ENCODE data around the gene MXRA8. TPM values are rescaled to one million over a fixed set of nuclear protein-coding genes. Genes with fewer than 3 reads are reported as not detected.
A peak's percentile ranks its signal among the peaks of the same experiment; 100 is the strongest.

MXRA8 gene
- total and polyA plus RNA-seq, 8 donors = 1.6 to 35.8 (median 11.7) TPM

DNA sequence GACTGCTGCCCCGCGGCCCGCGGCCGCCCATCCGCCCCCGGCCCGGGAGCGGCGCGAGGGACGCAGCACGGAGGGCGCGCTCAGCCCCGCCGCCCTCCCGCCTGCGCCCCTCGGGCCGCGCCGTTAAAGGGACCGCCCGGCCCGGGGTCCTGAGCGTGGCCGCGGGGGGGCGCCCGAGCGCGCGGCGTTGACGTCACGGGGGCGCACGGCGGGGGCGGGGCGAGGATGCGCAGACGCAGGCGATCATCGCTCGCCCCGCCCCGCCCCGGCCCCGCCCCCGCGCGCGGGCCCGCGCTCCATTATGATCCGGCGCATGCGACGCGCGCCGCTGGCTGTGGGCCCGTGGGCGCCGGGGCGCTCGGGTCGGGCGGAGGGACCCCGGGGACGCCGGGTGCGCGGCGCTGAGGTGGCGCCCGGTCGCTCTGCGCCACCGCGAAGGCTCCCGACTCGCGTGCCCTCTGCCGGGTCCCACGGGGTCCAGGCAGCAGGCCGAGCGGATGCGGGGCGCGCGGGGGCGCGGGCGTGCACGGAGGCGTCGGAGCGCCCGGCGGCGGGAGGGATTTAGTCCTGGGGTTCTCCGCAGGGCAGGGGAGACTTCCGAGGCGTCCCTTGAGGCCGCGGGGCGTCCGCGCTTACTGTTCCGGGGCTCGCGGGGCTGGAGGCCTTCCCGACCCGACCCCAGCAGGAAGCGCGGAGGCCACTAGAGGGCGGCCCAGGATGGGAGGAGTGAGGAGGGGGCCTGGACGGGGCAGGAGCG, 8.9 kb downstream of the MXRA8 start, which contains the start of gene DVL1:
Gene DVL1, minus strand, starts transcription at position 163 of the 757 bp plus-strand sequence. CDS start 353 bp downstream, outside the sequence.
- intact Hi-C loops (cut with DNase I) = no loop called here
- H3K36me3 ChIP-seq = no peaks in the 10 kb centered on the region
- TF ChIP-seq, protein P1, sequence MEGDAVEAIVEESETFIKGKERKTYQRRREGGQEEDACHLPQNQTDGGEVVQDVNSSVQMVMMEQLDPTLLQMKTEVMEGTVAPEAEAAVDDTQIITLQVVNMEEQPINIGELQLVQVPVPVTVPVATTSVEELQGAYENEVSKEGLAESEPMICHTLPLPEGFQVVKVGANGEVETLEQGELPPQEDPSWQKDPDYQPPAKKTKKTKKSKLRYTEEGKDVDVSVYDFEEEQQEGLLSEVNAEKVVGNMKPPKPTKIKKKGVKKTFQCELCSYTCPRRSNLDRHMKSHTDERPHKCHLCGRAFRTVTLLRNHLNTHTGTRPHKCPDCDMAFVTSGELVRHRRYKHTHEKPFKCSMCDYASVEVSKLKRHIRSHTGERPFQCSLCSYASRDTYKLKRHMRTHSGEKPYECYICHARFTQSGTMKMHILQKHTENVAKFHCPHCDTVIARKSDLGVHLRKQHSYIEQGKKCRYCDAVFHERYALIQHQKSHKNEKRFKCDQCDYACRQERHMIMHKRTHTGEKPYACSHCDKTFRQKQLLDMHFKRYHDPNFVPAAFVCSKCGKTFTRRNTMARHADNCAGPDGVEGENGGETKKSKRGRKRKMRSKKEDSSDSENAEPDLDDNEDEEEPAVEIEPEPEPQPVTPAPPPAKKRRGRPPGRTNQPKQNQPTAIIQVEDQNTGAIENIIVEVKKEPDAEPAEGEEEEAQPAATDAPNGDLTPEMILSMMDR (IDR thresholded peaks at IDR 0.05) = peak in 2 of 4 donors; percentile 11 to 22
- peaks cover 8 to 20% (median 11%) of the 10 kb centered on the region in 3 donors for H3K4me1 ChIP-seq
- no peaks in the 10 kb centered on the region for H3K27me3 ChIP-seq
- H3K4me3 ChIP-seq = peak within 1 kb of the TSS; percentile 55 to 81 (median 68)
- no peaks in the 10 kb centered on the region for H3K9me3 ChIP-seq
- peak within 1 kb of the TSS; percentile 53 to 78 (median 71) for H3K27ac ChIP-seq
- 1% methylated on average over 44 to 122 of the region's 122 CpGs for WGBS, 2 donors
- peak; percentile 42 to 66 (median 50) for ATAC-seq
- FAIRE-seq = no peak
- DNase-seq = peak in 4 of 6 donors; percentile 66 to 92 (median 76)

DNA sequence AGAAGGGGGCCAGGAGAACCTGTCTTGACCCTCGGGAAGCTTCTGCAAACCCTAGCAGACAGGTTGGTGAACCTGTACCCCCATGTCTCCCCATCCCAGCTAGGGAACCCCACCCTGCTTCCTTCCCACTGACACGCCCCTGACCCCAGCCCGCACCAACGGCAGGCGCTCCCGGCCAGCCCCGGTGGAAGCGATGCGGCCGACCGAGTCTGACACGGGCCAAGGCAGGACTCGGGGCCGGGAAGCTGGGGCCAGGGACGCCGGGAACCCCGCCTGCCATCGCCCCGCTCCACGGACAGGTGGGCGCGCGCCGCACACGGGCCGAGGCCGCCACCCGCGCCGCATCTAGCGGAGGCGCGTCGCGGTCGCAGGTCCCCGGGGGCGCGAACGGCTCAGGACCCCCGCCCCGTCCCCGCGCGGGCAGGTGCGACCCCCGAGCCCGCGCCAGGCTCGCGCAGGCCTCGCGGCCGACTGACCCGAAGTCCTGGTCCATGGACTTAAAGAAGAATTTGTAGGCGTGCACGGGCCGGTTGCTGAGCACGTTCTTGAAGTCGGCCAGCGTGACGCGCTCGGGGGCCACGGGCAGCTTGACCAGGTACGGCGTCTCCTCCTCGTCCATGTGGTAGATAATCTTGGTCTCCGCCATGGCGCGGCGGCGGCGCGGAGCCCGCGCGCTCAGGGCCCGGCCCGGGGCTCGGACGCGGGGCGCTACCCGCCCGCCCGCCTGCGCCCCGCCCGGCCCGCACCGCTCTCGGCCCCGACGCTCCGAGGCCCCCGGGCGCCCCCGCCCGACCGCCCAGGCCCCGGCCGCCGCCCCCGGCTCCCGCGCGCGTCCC, 9.7 kb downstream of the MXRA8 start:
- peak; percentile 2 to 10 (median 8) for ATAC-seq
- TF ChIP-seq, protein P1 (IDR thresholded peaks at IDR 0.05) = no peak
- Histone ChIP-seq H3K27me3 (no peaks in the 10 kb centered on the region), H3K4me1 (peaks cover 8 to 20% (median 11%) of the 10 kb centered on the region in 3 donors), H3K27ac (peak overlapping the region; percentile 53 to 78 (median 71)), H3K36me3 (no peaks in the 10 kb centered on the region), H3K9me3 (no peaks in the 10 kb centered on the region), H3K4me3 (peak overlapping the region; percentile 55 to 81 (median 66))
- peak in 2 of 6 donors; percentile 61 to 69 for DNase-seq
- 0 to 1% methylated on average over 67 to 109 of the region's 109 CpGs for WGBS, 2 donors
- FAIRE-seq = no peak
- intact Hi-C loops (cut with DNase I) = no loop called here

DNA sequence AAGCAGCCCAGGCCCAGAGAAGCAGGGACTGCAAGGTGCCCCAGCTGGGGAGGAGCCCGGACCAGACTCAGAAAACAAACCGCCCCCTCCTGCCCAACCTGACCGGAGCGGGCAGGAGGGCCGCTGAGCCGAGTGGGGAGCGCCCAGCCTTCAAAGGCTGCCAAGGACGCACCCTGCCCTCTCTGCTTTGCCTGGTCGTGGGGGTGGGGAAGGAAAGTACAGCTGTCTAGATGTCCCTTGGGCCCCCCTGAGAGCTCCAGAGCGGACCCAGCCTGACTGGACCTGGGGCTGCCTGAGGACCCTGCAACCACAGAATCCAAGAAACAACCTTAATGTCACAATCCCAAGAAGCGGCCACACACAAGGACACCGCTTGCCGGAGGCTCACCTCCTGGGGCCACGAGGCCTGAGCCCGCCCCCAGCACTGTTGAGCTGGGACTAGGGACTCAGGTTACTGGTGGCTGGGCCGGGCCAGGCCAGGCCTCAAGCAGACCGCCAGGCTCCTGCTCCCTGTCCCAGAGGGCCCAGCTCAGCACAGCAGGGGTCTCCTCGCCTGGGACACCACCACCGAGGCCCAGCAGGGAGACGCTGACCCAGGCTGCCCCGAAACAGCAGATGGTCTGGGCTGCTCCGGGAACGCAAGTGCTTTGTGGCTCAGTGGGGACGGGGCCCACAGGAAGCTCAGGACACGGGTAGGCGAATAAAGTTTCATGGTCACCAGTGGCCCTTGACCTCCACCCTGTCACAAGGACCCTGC, 10.5 kb downstream of the MXRA8 start:
- DNase-seq = peak in 4 of 6 donors; percentile 66 to 73 (median 72)
- Histone ChIP-seq H3K4me3 (peak overlapping the region; percentile 55 to 81 (median 66)), H3K27me3 (no peaks in the 10 kb centered on the region), H3K27ac (peak overlapping the region; percentile 53 to 78 (median 71)), H3K36me3 (no peaks in the 10 kb centered on the region), H3K4me1 (peaks cover 8 to 20% (median 11%) of the 10 kb centered on the region in 3 donors), H3K9me3 (no peaks in the 10 kb centered on the region)
- 7 to 11% methylated on average over 26 of the region's 26 CpGs for WGBS, 2 donors
- no peak for FAIRE-seq
- TF ChIP-seq, protein P1 (IDR thresholded peaks at IDR 0.05) = no peak
- intact Hi-C loops (cut with DNase I) = no loop called here
- peak; percentile 55 to 79 (median 66) for ATAC-seq

DNA sequence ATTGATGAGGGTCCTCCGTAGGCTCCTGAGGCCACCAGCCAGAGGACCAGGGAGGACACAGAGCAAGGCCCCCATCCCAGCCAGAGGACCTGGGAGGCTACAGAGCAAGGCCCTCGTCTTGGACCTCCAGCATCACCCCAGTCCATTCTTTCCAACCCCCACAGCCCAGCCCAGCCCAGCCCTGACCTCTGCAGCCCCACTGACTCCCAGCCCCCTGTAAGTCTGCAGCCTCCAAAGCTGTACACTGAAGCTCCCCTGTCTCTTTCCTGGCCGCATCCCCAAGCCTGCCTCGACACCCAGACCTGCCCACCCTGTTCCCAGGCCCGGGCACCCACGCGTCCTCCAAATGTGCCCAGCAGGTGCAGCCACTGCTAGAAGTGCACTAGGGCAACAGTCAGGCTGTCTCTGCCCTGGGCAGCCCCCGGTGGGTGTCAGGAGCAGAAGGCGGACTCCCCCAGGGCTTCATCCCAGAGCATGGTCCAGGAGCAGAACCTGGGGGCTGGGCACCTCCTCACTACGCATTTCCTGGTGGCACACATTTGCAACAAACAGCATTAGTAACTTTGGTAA, 11.2 kb downstream of the MXRA8 start:
- DNase-seq (peak in 1 of 6 donors; percentile 34), FAIRE-seq (no peak), ATAC-seq (no peak)
- Histone ChIP-seq H3K4me1 (peaks cover 8 to 20% (median 11%) of the 10 kb centered on the region in 3 donors), H3K27me3 (no peaks in the 10 kb centered on the region), H3K4me3 (peak overlapping the region in 3 of 4 donors; percentile 55 to 81 (median 68)), H3K36me3 (no peaks in the 10 kb centered on the region), H3K27ac (peak overlapping the region in 3 of 4 donors; percentile 66 to 78 (median 76)), H3K9me3 (no peaks in the 10 kb centered on the region)
- TF ChIP-seq, protein P1 (IDR thresholded peaks at IDR 0.05) = no peak
- intact Hi-C loops (cut with DNase I) = no loop called here
- 42 to 52% methylated on average over 10 of the region's 10 CpGs for WGBS, 2 donors
